ENCODE measurements around the gene TBC1D12.

TBC1D12 gene

DNA sequence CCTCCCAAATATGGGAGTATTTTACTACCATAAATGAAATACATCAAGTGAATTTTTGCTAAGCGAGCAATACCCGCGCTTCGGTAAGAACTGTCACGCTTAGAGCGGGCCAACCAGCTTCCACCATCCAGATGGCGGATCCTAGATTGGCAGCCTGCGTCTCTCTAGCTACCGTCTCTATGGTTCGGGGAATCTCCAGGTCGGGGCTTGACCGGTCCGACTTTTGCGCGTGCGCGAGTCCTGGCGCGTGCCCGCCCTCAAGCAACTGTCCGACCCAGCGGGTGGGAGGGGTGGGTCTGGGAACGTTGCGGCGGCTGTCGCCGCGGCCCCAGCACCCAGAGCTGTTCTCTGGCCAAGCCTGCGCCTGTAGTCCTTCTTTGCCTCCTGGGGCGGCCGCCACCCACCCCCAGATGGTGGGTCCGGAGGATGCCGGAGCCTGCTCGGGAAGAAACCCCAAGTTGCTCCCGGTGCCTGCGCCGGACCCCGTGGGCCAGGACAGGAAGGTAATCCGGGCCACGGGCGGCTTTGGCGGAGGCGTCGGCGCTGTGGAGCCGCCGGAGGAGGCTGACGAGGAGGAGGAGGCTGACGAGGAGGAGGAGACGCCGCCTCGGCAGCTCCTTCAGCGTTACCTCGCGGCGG is at the start of gene TBC1D12:
TSS of gene TBC1D12 (plus strand) at position 338 of the 639 bp plus-strand sequence. CDS start at position 411, 73 bp downstream.
- Histone ChIP-seq H3K4me2 (ENCODE audit: low read depth, low read length, poor library complexity, severe bottlenecking) (peak within 1 kb of the TSS; percentile 86), H3K27me3 (ENCODE audit: low read length) (no peaks in the 10 kb centered on the region), H3K4me3 (ENCODE audit: insufficient read depth, low read length, poor library complexity, severe bottlenecking) (peak within 1 kb of the TSS; percentile 87), H4K20me1 (ENCODE audit: low read depth, low read length) (no peaks in the 10 kb centered on the region), H3K36me3 (ENCODE audit: low read length) (no peaks in the 10 kb centered on the region), H3K27ac (ENCODE audit: low read depth, low read length) (peak within 1 kb of the TSS; percentile 44), H3K9me2 (replicated peaks; ENCODE audit: insufficient read depth, low read length) (no peaks in the 10 kb centered on the region), H2AFZ (ENCODE audit: low read depth, low read length, severe bottlenecking) (peak within 1 kb of the TSS; percentile 99), H3K79me2 (ENCODE audit: insufficient read depth, low read length) (no peaks in the 10 kb centered on the region), H3K9me3 (ENCODE audit: insufficient read depth, low read length) (no peaks in the 10 kb centered on the region), H3K9ac (ENCODE audit: low read length) (peak within 1 kb of the TSS; percentile 67), H3F3A (ENCODE audit: insufficient read depth) (no peaks in the 10 kb centered on the region)
- TF ChIP-seq EZH2phosphoT487 (conservative IDR thresholded peaks at IDR 0.05; ENCODE audit: low read length) (0 out of 2 replicates have a peak, but pooled peaks have one; percentile 31), CTCF (IDR thresholded peaks at IDR 0.05; ENCODE audit: insufficient read depth, low read length, poor library complexity, severe bottlenecking) (no peak)

DNA sequence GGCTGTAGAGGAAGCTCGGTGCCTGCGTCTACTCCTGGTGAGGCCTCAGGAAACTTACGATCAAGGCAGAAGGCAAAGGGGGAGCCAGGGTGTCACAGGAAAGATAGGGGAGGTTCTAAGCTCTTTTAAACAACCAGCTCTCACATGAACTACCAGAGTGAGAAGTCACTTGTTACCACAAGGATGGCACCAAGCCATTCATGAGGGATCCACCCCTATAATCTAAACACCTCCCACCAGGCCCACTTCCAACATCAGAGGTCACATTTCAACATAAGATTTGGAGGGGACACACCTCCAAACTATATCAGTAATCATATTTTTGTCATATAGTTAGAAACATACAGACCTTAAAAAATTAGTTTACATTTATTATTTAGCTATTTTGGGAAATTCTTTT is 49.0 kb upstream of the TBC1D12 start:
- no peak overlapping the region for H3K4me2 ChIP-seq (ENCODE audit: low read depth, low read length, poor library complexity, severe bottlenecking)
- H3K9ac ChIP-seq (ENCODE audit: low read length), result no peak overlapping the region
- H3K79me2 ChIP-seq (ENCODE audit: insufficient read depth, low read length), result no peaks in the 10 kb centered on the region
- no peak overlapping the region for H3K4me3 ChIP-seq (ENCODE audit: insufficient read depth, low read length, poor library complexity, severe bottlenecking)
- H3K27ac ChIP-seq (ENCODE audit: low read depth, low read length), result no peak overlapping the region
- peaks cover 54% of the 10 kb centered on the region for H3K36me3 ChIP-seq (ENCODE audit: low read length)
- H3K9me2 ChIP-seq (replicated peaks; ENCODE audit: insufficient read depth, low read length), result no peaks in the 10 kb centered on the region
- H2AFZ ChIP-seq (ENCODE audit: low read depth, low read length, severe bottlenecking), result no peak overlapping the region
- no peaks in the 10 kb centered on the region for H4K20me1 ChIP-seq (ENCODE audit: low read depth, low read length)
- no peaks in the 10 kb centered on the region for H3K27me3 ChIP-seq (ENCODE audit: low read length)
- H3F3A ChIP-seq (ENCODE audit: insufficient read depth), result peaks cover 1% of the 10 kb centered on the region; the same call in 1 of the 2 replicates
- no peaks in the 10 kb centered on the region for H3K9me3 ChIP-seq (ENCODE audit: insufficient read depth, low read length)
- TF ChIP-seq EZH2phosphoT487 (conservative IDR thresholded peaks at IDR 0.05; ENCODE audit: low read length) (no peak), CTCF (IDR thresholded peaks at IDR 0.05; ENCODE audit: insufficient read depth, low read length, poor library complexity, severe bottlenecking) (no peak)

- H3K4me2 ChIP-seq (ENCODE audit: low read depth, low read length, poor library complexity, severe bottlenecking), result no peak overlapping the region
- no peaks in the 10 kb centered on the region for H4K20me1 ChIP-seq (ENCODE audit: low read depth, low read length)
- H3K79me2 ChIP-seq (ENCODE audit: insufficient read depth, low read length), result peaks cover 7% of the 10 kb centered on the region; the same call in 1 of the 2 replicates
- H2AFZ ChIP-seq (ENCODE audit: low read depth, low read length, severe bottlenecking), result no peak overlapping the region
- no peaks in the 10 kb centered on the region for H3K9me2 ChIP-seq (replicated peaks; ENCODE audit: insufficient read depth, low read length)
- no peaks in the 10 kb centered on the region for H3K27me3 ChIP-seq (ENCODE audit: low read length)
- H3K4me3 ChIP-seq (ENCODE audit: insufficient read depth, low read length, poor library complexity, severe bottlenecking), result no peak overlapping the region
- peaks cover 42% of the 10 kb centered on the region for H3K36me3 ChIP-seq (ENCODE audit: low read length)
- TF ChIP-seq CTCF (IDR thresholded peaks at IDR 0.05; ENCODE audit: insufficient read depth, low read length, poor library complexity, severe bottlenecking) (no peak), EZH2phosphoT487 (conservative IDR thresholded peaks at IDR 0.05; ENCODE audit: low read length) (no peak)
- no peaks in the 10 kb centered on the region for H3F3A ChIP-seq (ENCODE audit: insufficient read depth)
- H3K9ac ChIP-seq (ENCODE audit: low read length), result no peak overlapping the region
- H3K9me3 ChIP-seq (ENCODE audit: insufficient read depth, low read length), result no peaks in the 10 kb centered on the region
- H3K27ac ChIP-seq (ENCODE audit: low read depth, low read length), result no peak overlapping the region
Measured at GRCh38 chr10:94355841-94356240, 46.5 kb upstream of the TBC1D12 start.

All from SU-DHL-6 (cell line).